ENCODE results near the gene TEX48.

- no peak for TF ChIP-seq ZNF70 (CRISPR knock-in tag; IDR thresholded peaks at IDR 0.05)
- no peak for TF ChIP-seq TSHZ2 (CRISPR knock-in tag; IDR thresholded peaks at IDR 0.05)
- no peak for TF ChIP-seq CREB5 (CRISPR knock-in tag; IDR thresholded peaks at IDR 0.05; ENCODE audit: low read depth)
- no peak for TF ChIP-seq ZFP3 (CRISPR knock-in tag; IDR thresholded peaks at IDR 0.05)
Observed at GRCh38 chr9:114694719-114695269, 12.8 kb upstream of the TEX48 start.

All from SK-N-SH treated with all-trans-retinoic acid at 6 μM for 48 hours (cell line).